NCI-H1092 treated with DMSO at 0.1 percent for 48 hours (cell line): ENCODE results near the gene MYO1F.
"Not testable (repeated sequence)": the region's sequence is repeated elsewhere in the genome, so short reads cannot be mapped to it uniquely, and the experiment has no call there.

Source experiments
- DNase-seq: peaks from one replicate; lab custom pipeline; 2025; lab: John Stamatoyannopoulos, UW

MYO1F gene

GRCh38 chr19:8600064-8600463, 22.8 kb upstream of the MYO1F start:
- DNase-seq: no peak

DNA sequence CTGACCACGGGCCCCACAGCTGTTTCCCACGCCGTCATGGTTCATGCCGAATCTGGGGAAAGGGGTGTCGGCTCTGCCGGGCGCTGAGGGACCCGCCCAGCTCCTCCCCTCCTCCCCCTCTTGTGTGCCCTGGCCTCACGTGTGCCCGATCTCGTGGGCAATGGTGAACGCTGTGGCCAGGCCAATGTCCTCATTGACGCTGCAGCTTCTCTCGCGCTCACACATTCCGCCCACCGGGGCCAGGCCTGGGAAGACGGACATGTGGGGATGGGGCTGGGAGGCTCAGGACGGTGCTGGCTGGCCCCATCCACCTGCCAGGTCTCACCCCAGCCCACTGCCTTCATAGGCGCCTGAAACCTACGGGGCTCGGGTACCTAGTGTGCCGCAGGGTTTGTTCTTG, 18.9 kb upstream of the MYO1F start:
- DNase-seq: no peak

GRCh38 chr19:8595651-8596050, 18.4 kb upstream of the MYO1F start:
- no peak for DNase-seq

DNA sequence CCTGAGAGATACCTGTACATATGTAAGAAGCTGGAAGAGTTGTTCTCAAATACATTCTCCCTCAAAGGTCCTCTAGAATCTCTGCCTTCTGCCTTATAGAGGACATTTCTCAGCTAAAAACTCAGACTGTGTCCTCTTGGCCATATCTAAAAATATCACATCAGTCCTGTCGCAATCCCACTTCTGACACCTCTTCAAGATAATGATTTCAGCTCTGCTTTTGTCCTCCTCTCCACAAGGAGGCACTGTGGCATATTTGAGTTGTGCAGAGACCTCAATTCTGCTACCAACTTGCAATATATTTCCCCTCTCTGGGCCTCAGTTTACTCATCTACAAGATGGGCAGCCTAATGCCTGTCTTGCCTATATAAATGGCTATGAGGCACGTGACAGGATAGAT, 16.7 kb upstream of the MYO1F start:
- no peak for DNase-seq

- DNase-seq: no peak
Observed at GRCh38 chr19:8592231-8593009, 15.2 kb upstream of the MYO1F start.

DNA sequence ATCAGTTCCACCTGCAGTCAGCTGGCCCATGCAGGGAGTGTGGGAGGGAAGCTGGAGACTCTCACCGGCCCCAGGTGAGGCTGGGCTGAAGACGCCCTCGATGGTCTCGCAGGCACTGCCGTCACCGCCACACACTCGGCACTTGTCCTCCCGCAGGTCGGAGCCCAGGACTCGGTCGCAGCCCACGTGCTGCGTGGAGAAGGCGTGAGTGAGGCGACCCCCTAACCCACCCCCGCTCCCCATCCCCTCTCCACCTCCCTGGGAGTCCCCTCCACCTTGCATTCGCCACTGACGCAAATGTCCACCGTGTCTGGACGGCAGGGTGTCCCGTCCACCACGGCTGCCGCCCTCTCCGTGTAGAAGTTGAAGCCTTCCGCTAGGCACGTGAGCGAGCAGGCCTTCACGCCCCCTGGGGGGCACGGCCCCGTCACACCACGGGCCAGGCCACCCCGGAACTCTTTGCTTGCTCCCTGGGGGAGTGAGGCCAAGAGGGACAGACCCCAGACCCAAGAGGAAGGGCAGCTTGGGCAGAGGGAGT, 12.0 kb upstream of the MYO1F start:
- DNase-seq: no peak

- no peak for DNase-seq
Observed at GRCh38 chr19:8585894-8586750, 8.9 kb upstream of the MYO1F start.

GRCh38 chr19:8584965-8585893, 8.0 kb upstream of the MYO1F start:
- DNase-seq: no peak

- DNase-seq: peak; percentile 66
Observed at GRCh38 chr19:8580710-8581281, 3.6 kb upstream of the MYO1F start.

DNA sequence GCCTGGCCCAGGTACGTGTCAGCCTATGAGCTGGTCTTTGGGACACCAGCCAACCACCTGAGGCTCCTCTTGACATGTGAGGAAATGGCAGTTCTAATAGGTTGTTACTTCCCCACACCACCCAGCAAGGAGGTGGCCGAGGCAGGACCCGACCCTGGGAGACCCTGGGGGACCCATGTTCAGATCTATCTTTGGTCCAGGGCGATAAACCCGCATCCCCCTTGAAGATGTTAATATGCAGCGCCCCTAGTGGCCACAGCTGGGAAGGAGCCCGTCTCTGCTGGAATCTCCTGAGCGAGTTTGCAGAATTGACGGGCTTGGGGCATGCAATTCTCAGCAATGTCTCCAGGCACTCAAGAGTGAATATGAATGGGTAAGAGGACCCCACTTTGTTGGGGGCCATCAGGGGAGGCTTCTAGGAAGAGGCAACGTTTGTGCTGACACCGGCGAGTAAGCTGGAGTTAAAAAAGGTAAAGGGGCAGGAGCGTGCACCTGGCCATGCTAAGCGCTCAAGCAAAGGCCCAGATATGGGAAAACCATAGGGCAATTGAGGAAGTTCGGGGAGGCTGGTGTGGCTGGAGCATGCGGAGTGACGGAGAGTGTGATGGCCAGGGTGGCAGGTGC, 1.5 kb upstream of the MYO1F start:
- DNase-seq: peak; percentile 45

- DNase-seq: no peak
Observed at GRCh38 chr19:8577741-8578140, 499 bp upstream of the MYO1F start.

- DNase-seq: no peak
Observed at GRCh38 chr19:8576273-8576993, 809 bp downstream of the MYO1F start.

DNA sequence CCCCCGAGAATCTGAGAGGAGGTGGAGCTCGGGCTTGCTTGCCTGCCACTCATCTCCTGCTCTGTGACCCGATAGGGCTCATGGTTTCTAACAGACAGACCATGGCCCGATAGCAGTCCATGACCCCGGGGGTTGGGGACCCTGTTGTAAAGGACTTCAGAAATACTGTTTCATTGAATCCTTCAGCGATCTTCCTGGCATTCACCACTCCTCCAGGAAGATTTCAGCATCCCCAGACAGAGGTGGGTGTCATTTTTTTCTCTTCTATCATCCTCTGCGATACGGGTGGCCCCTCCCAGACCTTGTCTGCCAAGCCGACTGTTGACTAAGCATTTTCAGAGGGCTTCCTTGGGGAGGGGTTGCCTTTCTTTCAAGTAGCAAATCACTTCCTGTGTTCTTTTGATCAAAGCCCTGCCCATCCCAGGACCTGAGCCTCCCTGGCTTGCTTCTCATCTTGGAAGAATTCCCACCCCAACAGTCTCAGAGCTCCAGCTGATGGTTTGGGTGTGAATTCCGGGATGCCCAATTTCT, 1.7 kb downstream of the MYO1F start:
- DNase-seq: no peak

DNA sequence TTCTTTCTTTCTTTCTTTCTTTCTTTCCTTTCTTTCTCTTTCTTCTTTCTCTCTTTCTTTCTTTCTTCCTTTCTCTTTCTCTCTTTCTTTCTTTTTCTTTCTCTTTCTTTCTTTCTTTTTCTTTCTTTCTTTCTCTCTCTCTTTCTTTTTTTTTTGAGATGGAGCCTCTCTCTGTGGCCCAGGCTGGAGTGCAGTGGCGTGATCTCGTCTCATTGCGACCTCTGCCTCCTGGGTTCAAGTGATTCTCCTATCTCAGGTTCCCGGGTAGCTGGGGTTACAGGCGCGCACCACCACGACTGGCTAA, 2.7 kb downstream of the MYO1F start:
- not testable (repeated sequence) for DNase-seq

GRCh38 chr19:8573316-8573715, 3.9 kb downstream of the MYO1F start:
- DNase-seq: no peak

GRCh38 chr19:8571006-8571411, 6.2 kb downstream of the MYO1F start:
- DNase-seq: no peak

- DNase-seq: no peak
Observed at GRCh38 chr19:8569066-8569771, 8.0 kb downstream of the MYO1F start.

- DNase-seq: no peak
Observed at GRCh38 chr19:8567522-8568172, 9.6 kb downstream of the MYO1F start.

DNA sequence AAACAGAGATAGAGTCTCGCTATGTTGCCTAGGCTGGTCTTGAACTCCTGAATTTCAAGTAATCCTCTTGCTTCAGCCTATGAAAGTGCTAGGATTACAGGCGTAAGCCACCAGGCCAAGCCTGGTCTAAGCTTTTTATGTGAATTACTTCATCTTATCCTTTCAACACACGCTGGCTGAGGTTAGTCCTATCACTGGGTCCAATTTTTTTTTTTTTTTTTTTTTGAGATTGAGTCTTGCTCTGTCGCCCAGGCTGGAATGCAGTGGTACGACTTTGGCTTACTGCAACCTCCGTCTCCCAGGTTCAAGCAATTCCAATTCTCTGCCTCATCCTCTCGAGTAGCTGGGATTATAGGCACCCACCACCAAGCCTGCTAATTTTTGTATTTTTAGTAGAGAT, 10.4 kb downstream of the MYO1F start:
- no peak for DNase-seq
